Mammary epithelial cell (primary cell): ENCODE data around the gene PARD3.

Experiments used
- CTCF ChIP-seq, 2 donors: IDR thresholded peaks in 1 of 2; conservative IDR thresholded peaks in 1 of 2; 2 replicates each; pipeline ENCODE4 v1.5.1; 2011 to 2012; ENCODE audit warnings: inconsistent platforms in 2 of 2, low read length in 2 of 2, mild to moderate bottlenecking in 2 of 2, control low read depth in 1 of 2, low read depth in 1 of 2; ENCODE audit not compliant: insufficient read depth in 1 of 2; ENCODE audit errors: extremely low read depth in 1 of 2
- EZH2 ChIP-seq: IDR thresholded peaks from 2 replicates; pipeline ENCODE4 v1.6.1; 2012; ENCODE audit warnings: low read length, inconsistent platforms, borderline replicate concordance

DNA sequence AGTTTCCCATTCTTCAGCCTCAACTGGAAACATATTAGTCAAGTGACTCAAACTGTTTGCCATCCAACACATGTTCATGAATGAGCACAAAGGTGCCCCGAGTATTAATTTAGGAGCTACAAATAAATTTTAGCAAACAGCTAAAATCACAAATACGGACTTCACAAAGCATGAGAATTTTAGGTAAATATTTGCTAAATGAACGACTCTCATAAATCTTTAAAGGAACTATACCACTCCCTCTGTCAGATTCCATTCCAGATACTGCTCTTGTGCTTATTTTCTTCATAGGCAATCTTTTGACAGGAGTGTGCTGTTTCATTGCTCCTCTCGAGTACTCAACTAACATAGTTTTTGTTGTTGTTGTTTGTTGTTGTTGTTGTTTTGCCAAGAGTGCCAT, 330.9 kb downstream of the PARD3 start:
- TF ChIP-seq CTCF (conservative IDR thresholded peaks at IDR 0.05 in 1 of 2, IDR thresholded peaks at IDR 0.05 in 1 of 2; ENCODE audit: extremely low read depth in 1 of 2, insufficient read depth in 1 of 2, low read depth in 1 of 2, low read length in 2 of 2) = no peak
- no peak for TF ChIP-seq EZH2
